ENCODE results near the gene MDK. TPM values are rescaled to one million over a fixed set of nuclear protein-coding genes. Genes with fewer than 3 reads are reported as not detected.

MDK gene
- total RNA-seq, result 221 TPM

DNA sequence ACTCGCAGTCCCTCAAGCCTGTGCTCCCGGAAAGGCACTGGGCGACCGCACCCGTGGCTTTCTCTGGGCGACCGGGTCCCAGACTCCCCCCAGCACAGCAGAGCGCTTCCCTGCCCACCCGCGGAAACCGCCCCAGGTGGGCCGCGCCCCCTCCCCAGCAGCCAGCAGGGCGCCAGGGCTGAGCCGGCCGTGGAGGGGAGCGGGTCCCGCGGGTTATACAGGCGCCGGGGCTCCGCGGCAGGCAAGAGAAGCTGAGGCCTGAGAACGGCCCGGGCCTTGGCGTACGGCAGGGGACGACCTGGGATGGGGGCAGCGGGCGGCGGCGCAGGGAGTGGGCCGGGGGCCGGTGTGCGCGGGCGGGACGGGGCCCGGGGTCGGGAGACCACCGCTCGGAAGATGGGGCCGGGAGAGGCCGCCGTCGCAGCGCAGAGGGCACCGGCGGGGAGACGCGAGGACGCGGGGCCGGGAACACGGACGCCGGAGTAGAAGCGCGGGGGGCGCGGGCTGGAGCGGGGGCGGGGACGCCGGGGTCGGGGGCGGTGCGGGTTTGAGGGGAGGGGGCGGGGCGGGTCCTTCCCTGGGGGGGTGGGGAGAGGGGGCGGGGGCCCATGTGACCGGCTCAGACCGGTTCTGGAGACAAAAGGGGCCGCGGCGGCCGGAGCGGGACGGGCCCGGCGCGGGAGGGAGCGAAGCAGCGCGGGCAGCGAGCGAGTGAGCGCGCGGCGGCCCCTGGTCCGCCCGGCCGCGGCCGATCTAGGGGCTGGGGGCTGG lies at the start of gene MDK:
Gene MDK (plus strand): TSS at position 622 of the 771 bp plus-strand sequence. CDS start 389 bp downstream, outside the sequence.

DNA sequence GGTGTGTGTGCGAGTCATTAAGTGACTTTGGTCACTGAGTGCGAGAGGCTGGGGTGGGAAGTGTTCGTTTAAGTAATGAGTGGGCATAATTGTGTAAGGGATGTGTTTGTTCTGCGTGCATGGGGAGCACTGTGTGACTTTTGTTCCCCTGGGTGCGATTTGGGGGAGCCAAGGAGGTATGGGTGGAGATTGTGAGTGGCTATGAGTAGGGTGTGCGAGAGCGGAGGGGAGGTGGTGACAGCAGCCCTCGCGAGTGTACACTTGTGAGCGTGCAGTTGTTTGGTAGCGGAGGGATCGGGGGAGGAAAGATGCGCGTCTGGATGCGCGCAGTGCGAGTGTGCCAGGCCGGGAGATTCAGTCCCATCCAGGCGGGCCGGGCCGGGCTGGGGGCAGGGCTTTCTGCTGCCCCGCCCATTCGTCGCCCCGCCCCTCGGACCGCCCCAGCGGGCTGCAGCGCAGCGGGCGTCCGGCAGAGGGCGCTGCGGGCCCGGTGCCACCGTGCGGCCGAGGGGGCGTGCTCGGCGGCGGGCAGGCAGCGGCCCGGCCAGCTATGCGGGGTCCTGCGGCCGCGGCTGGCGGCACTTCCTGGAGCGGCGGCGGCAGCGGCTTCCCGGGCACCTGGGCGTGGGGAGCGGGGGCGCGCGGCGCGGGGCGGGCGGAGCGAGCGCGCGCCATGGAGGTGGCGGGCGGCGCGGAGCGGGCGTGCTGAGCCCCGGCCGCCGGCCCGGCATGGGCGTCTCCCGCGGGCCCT lies 34.4 kb upstream of the MDK start, which contains the start of gene DGKZ:
Gene DGKZ (plus strand): TSS at position 578 of the 751 bp plus-strand sequence. CDS start 197 bp downstream, outside the sequence.

GRCh38 chr11:46391578-46392420 lies 10.3 kb downstream of the MDK start, which contains the start of gene CHRM4:
TSS of gene CHRM4 (minus strand) at chr11:46391776. CDS start at chr11:46386557, 5,219 bp downstream.

Other genes with a start within 250 kb of the MDK start
- 35.6 TPM for gene CREB3L1, start 104.0 kb upstream of the MDK start, total RNA-seq
- gene DGKZ, start 34.2 kb upstream of the MDK start, total RNA-seq, result 45.1 TPM
- gene CHRM4, start 10.1 kb downstream of the MDK start, total RNA-seq, result 3.2 TPM
- 52.5 TPM for gene AMBRA1, start 212.4 kb downstream of the MDK start, total RNA-seq
- 4.4 TPM for gene HARBI1, start 235.6 kb downstream of the MDK start, total RNA-seq
- 70.8 TPM for gene ATG13, start 235.9 kb downstream of the MDK start, total RNA-seq

All from camera-type eye (tissue), 1 donor.